ENCODE measurements around the gene ST7. TPM values are rescaled to one million over a fixed set of nuclear protein-coding genes. Genes with fewer than 3 reads are reported as not detected.

ST7 gene
- total and polyA plus RNA-seq, 2 of the 13 experiments (the other 11 are each of a cell fraction or from before 2014, with no cell fraction given) = 17.3 to 23.5 TPM

DNA sequence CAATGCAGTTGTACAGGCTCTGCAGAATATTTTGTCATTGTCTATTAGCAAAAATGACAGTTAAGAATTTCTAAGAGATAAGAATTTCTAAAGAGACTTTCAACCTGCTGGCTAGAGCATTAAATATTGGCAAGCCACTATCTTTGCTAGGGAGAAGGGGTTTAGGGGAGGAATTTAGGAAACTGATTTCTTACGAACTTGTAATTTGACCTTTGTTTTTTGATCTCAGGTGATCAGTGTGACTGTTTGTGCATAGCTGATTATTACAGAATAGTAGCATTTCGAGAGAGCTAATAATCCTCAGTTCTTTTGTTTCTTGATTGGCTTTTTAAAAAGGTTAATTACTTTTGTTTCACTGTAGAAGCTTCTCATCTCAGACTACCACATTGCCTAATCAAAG lies 68.1 kb downstream of the ST7 start:
- no peak overlapping the region for H3K9ac ChIP-seq (ENCODE audit: insufficient read depth, low read depth, low read length)
- no peak overlapping the region for H3K27ac ChIP-seq (ENCODE audit: extremely low read length, insufficient read depth, low read length)
- no peaks in the 10 kb centered on the region for H3K9me3 ChIP-seq (ENCODE audit: low read length)
- ATAC-seq (no peak), DNase-seq (ENCODE audit: low spot score) (no peak), FAIRE-seq (no peak)
- intact Hi-C loops (cut with micrococcal nuclease; ENCODE audit: unreplicated experiment) = no loop called here
- 89% methylated on average over 2 of the region's 2 CpGs for WGBS (ENCODE audit: low lambda C conversion rate)
- H4K20me1 ChIP-seq (ENCODE audit: insufficient read depth, low read length) = no peaks in the 10 kb centered on the region
- H3K4me3 ChIP-seq (replicated peaks in 1 of 3; ENCODE audit: insufficient read depth in 1 of 3, low read depth in 2 of 3, low read length in 3 of 3) = no peak overlapping the region
- in situ Hi-C loops (cut with HindIII; ENCODE audit: extremely low pct_ligation_motif_present, low pct_unique_long_range_greater_than_20kb) = no loop called here
- peaks cover 2% of the 10 kb centered on the region for H3K79me2 ChIP-seq (ENCODE audit: insufficient read depth, low read length)
- H3K4me1 ChIP-seq (ENCODE audit: insufficient read depth, low read length) = no peaks in the 10 kb centered on the region
- TF ChIP-seq, protein P1, sequence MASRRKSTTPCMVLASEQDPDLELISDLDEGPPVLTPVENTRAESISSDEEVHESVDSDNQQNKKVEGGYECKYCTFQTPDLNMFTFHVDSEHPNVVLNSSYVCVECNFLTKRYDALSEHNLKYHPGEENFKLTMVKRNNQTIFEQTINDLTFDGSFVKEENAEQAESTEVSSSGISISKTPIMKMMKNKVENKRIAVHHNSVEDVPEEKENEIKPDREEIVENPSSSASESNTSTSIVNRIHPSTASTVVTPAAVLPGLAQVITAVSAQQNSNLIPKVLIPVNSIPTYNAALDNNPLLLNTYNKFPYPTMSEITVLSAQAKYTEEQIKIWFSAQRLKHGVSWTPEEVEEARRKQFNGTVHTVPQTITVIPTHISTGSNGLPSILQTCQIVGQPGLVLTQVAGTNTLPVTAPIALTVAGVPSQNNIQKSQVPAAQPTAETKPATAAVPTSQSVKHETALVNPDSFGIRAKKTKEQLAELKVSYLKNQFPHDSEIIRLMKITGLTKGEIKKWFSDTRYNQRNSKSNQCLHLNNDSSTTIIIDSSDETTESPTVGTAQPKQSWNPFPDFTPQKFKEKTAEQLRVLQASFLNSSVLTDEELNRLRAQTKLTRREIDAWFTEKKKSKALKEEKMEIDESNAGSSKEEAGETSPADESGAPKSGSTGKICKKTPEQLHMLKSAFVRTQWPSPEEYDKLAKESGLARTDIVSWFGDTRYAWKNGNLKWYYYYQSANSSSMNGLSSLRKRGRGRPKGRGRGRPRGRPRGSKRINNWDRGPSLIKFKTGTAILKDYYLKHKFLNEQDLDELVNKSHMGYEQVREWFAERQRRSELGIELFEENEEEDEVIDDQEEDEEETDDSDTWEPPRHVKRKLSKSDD (CRISPR knock-in tag; IDR thresholded peaks at IDR 0.05; ENCODE audit: low read depth) = no peak
- TF ChIP-seq ZNF331 (CRISPR knock-in tag; IDR thresholded peaks at IDR 0.05) (no peak), MBD4 (IDR thresholded peaks at IDR 0.05; ENCODE audit: borderline replicate concordance, low read length) (no peak), HNRNPL (IDR thresholded peaks at IDR 0.05; ENCODE audit: low read depth, low read length) (no peak), FOXK1 (CRISPR knock-in tag; IDR thresholded peaks at IDR 0.05; ENCODE audit: borderline replicate concordance, low read depth) (no peak), MTF2 (CRISPR knock-in tag; IDR thresholded peaks at IDR 0.05; ENCODE audit: borderline replicate concordance) (no peak)
- POLR2A ChIA-PET = no interaction called here
- H2AFZ ChIP-seq (ENCODE audit: low read length) = no peak overlapping the region
- no TSS peak for BruUV-seq (replicated peaks)
- CTCF ChIA-PET (ENCODE audit: low intra/inter-chr PET ratio, low total read pairs) = no interaction called here
- no peaks in the 10 kb centered on the region for H3K36me3 ChIP-seq (replicated peaks in 1 of 2; ENCODE audit: control insufficient read depth in 1 of 2, insufficient read depth in 2 of 2, low read length in 2 of 2)
- no peaks in the 10 kb centered on the region for H3K27me3 ChIP-seq (ENCODE audit: control insufficient read depth in 1 of 2, insufficient read depth in 2 of 2, low read length in 2 of 2)
- H3K4me2 ChIP-seq (ENCODE audit: low read depth, low read length) = no peak overlapping the region

DNA sequence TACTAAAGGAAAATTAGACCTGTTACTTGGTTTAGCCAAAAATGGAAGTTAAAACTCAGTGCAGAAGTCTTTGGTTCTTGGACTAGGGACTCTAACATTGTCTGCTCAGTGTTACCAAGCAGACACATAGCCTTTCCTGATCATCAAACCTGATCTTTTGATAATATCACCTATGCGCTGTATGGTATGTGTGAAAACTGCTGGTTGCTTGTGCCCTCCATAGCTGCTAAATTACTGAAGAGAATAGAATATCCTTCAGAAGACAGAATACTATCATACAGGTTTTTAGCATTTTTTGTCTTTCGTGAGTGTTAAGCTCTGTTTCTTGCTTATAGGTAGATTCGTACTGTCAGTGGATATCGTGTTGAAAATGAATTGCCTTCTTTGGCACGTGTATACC lies 68.7 kb downstream of the ST7 start:
- Histone ChIP-seq H3K79me2 (ENCODE audit: insufficient read depth, low read length) (peaks cover 2% of the 10 kb centered on the region), H3K4me2 (ENCODE audit: low read depth, low read length) (no peak overlapping the region), H3K9me3 (ENCODE audit: low read length) (no peaks in the 10 kb centered on the region), H4K20me1 (ENCODE audit: insufficient read depth, low read length) (no peaks in the 10 kb centered on the region), H3K27ac (ENCODE audit: extremely low read length, insufficient read depth, low read length) (no peak overlapping the region), H3K4me1 (ENCODE audit: insufficient read depth, low read length) (no peaks in the 10 kb centered on the region), H3K9ac (ENCODE audit: insufficient read depth, low read depth, low read length) (no peak overlapping the region), H3K36me3 (replicated peaks in 1 of 2; ENCODE audit: control insufficient read depth in 1 of 2, insufficient read depth in 2 of 2, low read length in 2 of 2) (no peaks in the 10 kb centered on the region), H2AFZ (ENCODE audit: low read length) (no peak overlapping the region), H3K27me3 (ENCODE audit: control insufficient read depth in 1 of 2, insufficient read depth in 2 of 2, low read length in 2 of 2) (no peaks in the 10 kb centered on the region), H3K4me3 (replicated peaks in 1 of 3; ENCODE audit: insufficient read depth in 1 of 3, low read depth in 2 of 3, low read length in 3 of 3) (no peak overlapping the region)
- no TSS peak for BruUV-seq (replicated peaks)
- 97% methylated on average over 5 of the region's 5 CpGs for WGBS (ENCODE audit: low lambda C conversion rate)
- FAIRE-seq (no peak), ATAC-seq (no peak), DNase-seq (ENCODE audit: low spot score) (no peak)
- POLR2A ChIA-PET = no interaction called here
- CTCF ChIA-PET (ENCODE audit: low intra/inter-chr PET ratio, low total read pairs) = no interaction called here
- in situ Hi-C loops (cut with HindIII; ENCODE audit: extremely low pct_ligation_motif_present, low pct_unique_long_range_greater_than_20kb) = no loop called here
- intact Hi-C loops (cut with micrococcal nuclease; ENCODE audit: unreplicated experiment) = no loop called here
- TF ChIP-seq, protein P2, sequence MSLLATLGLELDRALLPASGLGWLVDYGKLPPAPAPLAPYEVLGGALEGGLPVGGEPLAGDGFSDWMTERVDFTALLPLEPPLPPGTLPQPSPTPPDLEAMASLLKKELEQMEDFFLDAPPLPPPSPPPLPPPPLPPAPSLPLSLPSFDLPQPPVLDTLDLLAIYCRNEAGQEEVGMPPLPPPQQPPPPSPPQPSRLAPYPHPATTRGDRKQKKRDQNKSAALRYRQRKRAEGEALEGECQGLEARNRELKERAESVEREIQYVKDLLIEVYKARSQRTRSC (CRISPR knock-in tag; IDR thresholded peaks at IDR 0.05; ENCODE audit: low read depth) = no peak
- no peak for TF ChIP-seq GABPA (IDR thresholded peaks at IDR 0.05; ENCODE audit: low read depth, low read length)
- no peak for TF ChIP-seq GABPA (CRISPR knock-in tag; IDR thresholded peaks at IDR 0.05; ENCODE audit: low read depth)
- TF ChIP-seq, protein P3, sequence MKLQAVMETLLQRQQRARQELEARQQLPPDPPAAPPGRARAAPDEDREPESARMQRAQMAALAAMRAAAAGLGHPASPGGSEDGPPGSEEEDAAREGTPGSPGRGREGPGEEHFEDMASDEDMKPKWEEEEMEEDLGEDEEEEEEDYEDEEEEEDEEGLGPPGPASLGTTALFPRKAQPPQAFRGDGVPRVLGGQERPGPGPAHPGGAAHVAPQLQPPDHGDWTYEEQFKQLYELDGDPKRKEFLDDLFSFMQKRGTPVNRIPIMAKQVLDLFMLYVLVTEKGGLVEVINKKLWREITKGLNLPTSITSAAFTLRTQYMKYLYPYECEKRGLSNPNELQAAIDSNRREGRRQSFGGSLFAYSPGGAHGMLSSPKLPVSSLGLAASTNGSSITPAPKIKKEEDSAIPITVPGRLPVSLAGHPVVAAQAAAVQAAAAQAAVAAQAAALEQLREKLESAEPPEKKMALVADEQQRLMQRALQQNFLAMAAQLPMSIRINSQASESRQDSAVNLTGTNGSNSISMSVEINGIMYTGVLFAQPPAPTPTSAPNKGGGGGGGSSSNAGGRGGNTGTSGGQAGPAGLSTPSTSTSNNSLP (IDR thresholded peaks at IDR 0.05; ENCODE audit: low read depth, low read length) = no peak
- no peak for TF ChIP-seq NFIC (IDR thresholded peaks at IDR 0.05; ENCODE audit: low read length)
- TF ChIP-seq GZF1 (CRISPR knock-in tag; IDR thresholded peaks at IDR 0.05) = no peak
- TF ChIP-seq CEBPB (IDR thresholded peaks at IDR 0.05; ENCODE audit: borderline replicate concordance, low read depth, low read length) = no peak
- TF ChIP-seq TFAP4 (IDR thresholded peaks at IDR 0.05; ENCODE audit: borderline replicate concordance, low read depth) = no peak
- no peak for TF ChIP-seq MZF1 (CRISPR knock-in tag; IDR thresholded peaks at IDR 0.05; ENCODE audit: borderline replicate concordance)
